Neutrophil (primary cell): ENCODE data around the gene OCEL1.

ENCODE experiments used
- H3K27ac ChIP-seq: fragments of 200-600 bp; sonication (generic); 2 replicates; pipeline ENCODE4 v1.5.1; 2016; ENCODE audit warnings: mild to moderate bottlenecking, moderate library complexity
- H3K27me3 ChIP-seq: fragments of 200-600 bp; sonication (generic); 2 replicates; pipeline ENCODE4 v1.6.0; 2016; ENCODE audit warnings: mild to moderate bottlenecking
- H3K36me3 ChIP-seq: fragments of 200-600 bp; sonication (generic); 2 replicates; pipeline ENCODE4 v1.5.1; 2017
- H3K4me1 ChIP-seq, 2 experiments: fragments of 200-600 bp in 1 of 2; sonication (generic) in 1 of 2; 1 replicate in 1 of 2; 2 replicates in 1 of 2; pipeline versions ENCODE4 v1.5.1 to v1.6.1; 2013 to 2016; ENCODE audit warnings: low read depth in 1 of 2, low read length in 1 of 2, mild to moderate bottlenecking in 1 of 2, moderate library complexity in 1 of 2; ENCODE audit not compliant: control insufficient read depth in 1 of 2, insufficient read depth in 1 of 2
- H3K4me3 ChIP-seq, 2 experiments: fragments of 200-600 bp in 1 of 2; sonication (generic) in 1 of 2; 1 replicate in 1 of 2; 2 replicates in 1 of 2; pipeline ENCODE4 v1.5.1; 2013 to 2016; ENCODE audit warnings: low read depth in 1 of 2, low read length in 1 of 2, mild to moderate bottlenecking in 1 of 2, moderate library complexity in 1 of 2
- H3K9me3 ChIP-seq: fragments of 200-600 bp; sonication (generic); 2 replicates; pipeline ENCODE4 v1.5.1; 2016
- CTCF ChIP-seq: fragments of 200-600 bp; sonication (generic); IDR thresholded peaks from 2 replicates; pipeline ENCODE4 v1.5.1; 2016; ENCODE audit warnings: antibody characterized with exemption

The OCEL1 gene

GRCh38 chr19:17205237-17206140 is 20.5 kb upstream of the OCEL1 start:
- Histone ChIP-seq H3K9me3 (peaks cover 6% of the 10 kb centered on the region), H3K27ac (no peak overlapping the region), H3K4me3 (no peak overlapping the region), H3K36me3 (peaks cover 97% of the 10 kb centered on the region), H3K4me1 (no peaks in the 10 kb centered on the region), H3K27me3 (no peaks in the 10 kb centered on the region)
- peak; percentile 29 for TF ChIP-seq CTCF

- Histone ChIP-seq H3K4me3 (no peak overlapping the region), H3K9me3 (peaks cover 6% of the 10 kb centered on the region), H3K4me1 (no peaks in the 10 kb centered on the region), H3K27ac (no peak overlapping the region), H3K27me3 (no peaks in the 10 kb centered on the region), H3K36me3 (peaks cover 97% of the 10 kb centered on the region)
- TF ChIP-seq CTCF, result no peak
Measured at GRCh38 chr19:17206736-17207581, 19.1 kb upstream of the OCEL1 start.

DNA sequence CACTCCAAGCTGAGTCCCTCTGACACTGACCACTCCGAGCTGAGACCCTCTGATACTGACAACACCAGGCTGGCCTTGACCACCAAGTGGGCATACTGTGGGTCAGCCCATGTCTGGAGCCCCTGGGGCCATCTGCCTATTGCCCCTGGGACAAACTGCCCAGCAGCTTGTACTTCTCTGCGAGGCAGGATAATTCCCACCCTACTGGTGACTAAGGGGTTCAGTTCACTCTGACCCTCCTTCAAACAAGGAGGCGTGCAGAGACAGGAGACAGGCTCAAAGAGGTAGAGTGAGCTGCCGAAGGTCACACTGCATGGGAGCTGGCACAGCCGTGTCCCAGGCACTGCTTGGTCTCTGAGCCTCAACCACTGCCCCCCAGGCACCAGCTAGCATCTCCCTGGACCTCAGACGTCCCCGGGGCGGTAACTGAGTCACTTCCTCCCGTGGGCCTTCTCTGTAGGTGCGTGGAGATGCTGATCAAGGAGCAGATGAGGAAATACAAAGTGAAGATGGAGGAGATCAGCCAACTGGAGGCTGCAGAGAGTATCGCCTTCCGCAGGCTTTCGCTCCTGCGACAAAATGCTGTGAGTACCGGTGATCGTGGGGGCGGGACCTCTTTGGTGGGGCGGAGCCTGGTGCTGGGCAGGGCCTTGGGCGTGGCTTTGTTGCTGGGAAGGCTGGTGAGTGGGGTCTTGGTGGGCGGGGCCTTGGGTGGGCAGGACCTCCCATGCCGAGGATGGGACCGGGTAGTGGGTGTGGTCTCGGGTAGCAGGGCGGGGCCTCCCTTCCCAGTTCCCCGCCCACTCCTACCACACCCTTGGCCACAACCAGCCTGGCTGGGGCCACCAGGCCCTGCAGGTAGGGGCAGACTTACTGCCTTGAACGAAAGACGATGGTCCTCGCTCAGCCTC is 16.6 kb upstream of the OCEL1 start:
- H3K9me3 ChIP-seq, result no peaks in the 10 kb centered on the region
- peaks cover under 1% of the 10 kb centered on the region in 2 experiments for H3K4me1 ChIP-seq
- H3K4me3 ChIP-seq, result no peak overlapping the region
- TF ChIP-seq CTCF, result no peak
- peaks cover 92% of the 10 kb centered on the region for H3K36me3 ChIP-seq
- peak overlapping the region; percentile 20 for H3K27ac ChIP-seq
- H3K27me3 ChIP-seq, result no peaks in the 10 kb centered on the region

GRCh38 chr19:17210296-17210695 is 15.7 kb upstream of the OCEL1 start:
- H3K4me1 ChIP-seq, result peaks cover 5 to 7% of the 10 kb centered on the region in 2 experiments
- no peaks in the 10 kb centered on the region for H3K27me3 ChIP-seq
- no peak overlapping the region for H3K27ac ChIP-seq
- peaks cover 83% of the 10 kb centered on the region for H3K36me3 ChIP-seq
- H3K9me3 ChIP-seq, result no peaks in the 10 kb centered on the region
- no peak for TF ChIP-seq CTCF
- H3K4me3 ChIP-seq, result no peak overlapping the region
